ENCODE data around the gene TLR9.

- TF ChIP-seq CTCF (IDR thresholded peaks at IDR 0.05) (no peak), POLR2A (IDR thresholded peaks at IDR 0.05) (no peak)
Observed at GRCh38 chr3:52205727-52206372, 19.6 kb downstream of the TLR9 start.

Data from vagina (tissue), 2 donors.